D721Med (cell line): ENCODE results near the gene AIMP2.

Source experiments
- DNase-seq: peaks from one replicate; pipeline ENCODE4 v3.0.0; 2011; ENCODE audit warnings: low spot score; ENCODE audit not compliant: insufficient read length
- FAIRE-seq: peaks from 2 replicates; lab custom pipeline; 2011; peaks lifted over from hg19 to GRCh38; lab: Jason Lieb, UNC
- CTCF ChIP-seq: IDR thresholded peaks from 2 replicates; pipeline ENCODE4 v1.5.1; 2012; ENCODE audit warnings: mild to moderate bottlenecking, control low read depth; ENCODE audit not compliant: insufficient read depth; ENCODE audit errors: missing control alignments

Gene AIMP2

GRCh38 chr7:6011541-6011940, 2.5 kb downstream of the AIMP2 start:
- no peak for FAIRE-seq
- TF ChIP-seq CTCF: no peak
- DNase-seq: no peak

GRCh38 chr7:6012355-6013104, 3.5 kb downstream of the AIMP2 start:
- no peak for FAIRE-seq
- DNase-seq: no peak
- no peak for TF ChIP-seq CTCF

GRCh38 chr7:6015917-6016652, 7.0 kb downstream of the AIMP2 start:
- FAIRE-seq (no peak), DNase-seq (no peak)
- no peak for TF ChIP-seq CTCF

GRCh38 chr7:6016653-6016966, 7.5 kb downstream of the AIMP2 start:
- no peak for TF ChIP-seq CTCF
- FAIRE-seq (no peak), DNase-seq (no peak)

- no peak for TF ChIP-seq CTCF
- FAIRE-seq (no peak), DNase-seq (no peak)
Measured at GRCh38 chr7:6020371-6021286, 11.6 kb downstream of the AIMP2 start.

GRCh38 chr7:6022707-6023106, 13.6 kb downstream of the AIMP2 start:
- FAIRE-seq: no peak
- no peak for DNase-seq
- no peak for TF ChIP-seq CTCF
